SK-N-SH (cell line): ENCODE results near the gene TBXA2R. TPM values are rescaled to one million over a fixed set of nuclear protein-coding genes. Genes with fewer than 3 reads are reported as not detected.

ENCODE experiments used
- CTCF ChIA-PET: fragments of 300-600, 350-600 bp; formaldehyde crosslinking; extraction: SDS; loops from one replicate; lab custom pipeline; 2021; lab: Yijun Ruan, JAX
- POLR2A ChIA-PET: fragments of 350-600 bp; sonication (Branson Sonifier 250); formaldehyde crosslinking; extraction: SDS; loops from one replicate; lab custom pipeline; 2020; ENCODE audit warnings: antibody characterized with exemption, inconsistent platforms; lab: Yijun Ruan, JAX
- DNase-seq: peaks from one replicate; pipeline ENCODE4 v3.0.0; 2012
- H2AFZ ChIP-seq: fragments of 200-600 bp; sonication (generic); 2 replicates; pipeline ENCODE4 v1.8.1; 2016; ENCODE audit warnings: antibody characterized with exemption, mild to moderate bottlenecking, low read depth
- H3F3A ChIP-seq: fragments of 200-600 bp; sonication (generic); replicated peaks from 2 replicates; pipeline ENCODE3; 2016; ENCODE audit warnings: antibody characterized with exemption, mild to moderate bottlenecking; ENCODE audit not compliant: insufficient read depth
- H3K27ac ChIP-seq, 2 experiments: fragments of 200-500 bp in 1 of 2; fragments of 200-600 bp in 1 of 2; sonication (Bioruptor generic) in 1 of 2; sonication (generic), shearing (Covaris generic) in 1 of 2; 2 replicates each; pipeline versions ENCODE4 v1.5.1 to v1.6.1; 2014 to 2016; ENCODE audit warnings: low read depth in 2 of 2, inconsistent platforms in 1 of 2, low read length in 1 of 2, mild to moderate bottlenecking in 1 of 2, mixed read lengths in 1 of 2
- H3K27me3 ChIP-seq: fragments of 200-600 bp; sonication (generic), shearing (Covaris generic); 2 replicates; pipeline ENCODE4 v1.6.1; 2016; ENCODE audit warnings: mixed run types; ENCODE audit not compliant: insufficient read depth
- H3K36me3 ChIP-seq, 2 experiments: fragments of 200-500 bp in 1 of 2; fragments of 200-600 bp in 1 of 2; sonication (Bioruptor generic) in 1 of 2; sonication (generic) in 1 of 2; replicated peaks in 1 of 2; 2 replicates each; pipeline versions ENCODE3 to v1.5.1; 2014 to 2016; ENCODE audit warnings: low read length in 1 of 2, mild to moderate bottlenecking in 1 of 2; ENCODE audit not compliant: insufficient read depth in 2 of 2, control insufficient read depth in 1 of 2
- H3K4me1 ChIP-seq, 2 experiments: fragments of 200-500 bp in 1 of 2; fragments of 200-600 bp in 1 of 2; sonication (Bioruptor generic) in 1 of 2; sonication (generic), shearing (Covaris generic) in 1 of 2; 2 replicates each; pipeline versions ENCODE4 v1.5.1 to v1.6.1; 2014 to 2016; ENCODE audit warnings: low read depth in 1 of 2, low read length in 1 of 2, mixed run types in 1 of 2; ENCODE audit not compliant: insufficient read depth in 2 of 2, control insufficient read depth in 1 of 2
- H3K4me2 ChIP-seq: fragments of 200-600 bp; sonication (generic), shearing (Covaris generic); 2 replicates; pipeline ENCODE4 v1.6.1; 2017; ENCODE audit warnings: mixed run types
- H3K4me3 ChIP-seq, 2 experiments: fragments of 200-500 bp in 1 of 2; fragments of 200-600 bp in 1 of 2; sonication (Bioruptor generic) in 1 of 2; sonication (generic), shearing (Covaris generic) in 1 of 2; 2 replicates each; pipeline versions ENCODE4 v1.5.1 to v1.8.1; 2014 to 2016; ENCODE audit warnings: low read depth in 2 of 2, inconsistent platforms in 1 of 2, low read length in 1 of 2, mild to moderate bottlenecking in 1 of 2, mixed read lengths in 1 of 2, moderate library complexity in 1 of 2
- H3K79me2 ChIP-seq: fragments of 200-600 bp; sonication (generic); 2 replicates; pipeline ENCODE4 v1.8.1; 2017; ENCODE audit warnings: mild to moderate bottlenecking; ENCODE audit not compliant: insufficient read depth
- H3K9ac ChIP-seq: fragments of 200-600 bp; sonication (generic); 2 replicates; pipeline ENCODE4 v1.6.1; 2017; ENCODE audit warnings: mixed run types
- H3K9me2 ChIP-seq: fragments of 200-600 bp; sonication (generic); 2 replicates; pipeline ENCODE4 v1.6.1; 2017; ENCODE audit warnings: mixed run types
- H3K9me3 ChIP-seq: fragments of 200-600 bp; sonication (generic); 2 replicates; pipeline ENCODE4 v1.6.1; 2017; ENCODE audit warnings: mixed run types, mild to moderate bottlenecking, moderate library complexity
- H4K20me1 ChIP-seq: fragments of 200-600 bp; sonication (generic); 2 replicates; pipeline ENCODE4 v1.6.1; 2017; ENCODE audit warnings: mild to moderate bottlenecking, mixed run types; ENCODE audit not compliant: insufficient read depth
- CHD2 ChIP-seq: fragments of 150-350 bp; IDR thresholded peaks from 2 replicates; pipeline ENCODE4 v1.6.1; 2018; ENCODE audit warnings: low read length; ENCODE audit not compliant: partially characterized antibody
- CTCF ChIP-seq: fragments of 200-600 bp; sonication (generic); IDR thresholded peaks from 2 replicates; pipeline ENCODE4 v1.6.1; 2017; ENCODE audit warnings: antibody characterized with exemption, mild to moderate bottlenecking, moderate library complexity
- GABPA ChIP-seq: IDR thresholded peaks from 2 replicates; pipeline ENCODE4 v1.4.0; 2012; ENCODE audit warnings: low read depth, mild to moderate bottlenecking
- GATA2 ChIP-seq: sonication (generic); formaldehyde crosslinking; IDR thresholded peaks from 2 replicates; pipeline ENCODE4 v1.5.0; 2020; ENCODE audit warnings: mild to moderate bottlenecking, missing genetic modification reagents
- IRF3 ChIP-seq: fragments of 150-350 bp; IDR thresholded peaks from 2 replicates; pipeline ENCODE4 v1.6.1; 2016; ENCODE audit warnings: mild to moderate bottlenecking, low read depth, low read length
- MAX ChIP-seq: IDR thresholded peaks from 2 replicates; pipeline ENCODE4 v1.4.0; 2012; ENCODE audit warnings: low read depth
- MEF2A ChIP-seq: IDR thresholded peaks from 2 replicates; pipeline ENCODE4 v1.4.0; 2012; ENCODE audit warnings: low read depth, borderline replicate concordance
- MXI1 ChIP-seq: IDR thresholded peaks from 2 replicates; pipeline ENCODE4 v1.6.1; 2012; ENCODE audit warnings: mild to moderate bottlenecking, low read depth, low read length, improper control_type of control experiment
- NRF1 ChIP-seq: IDR thresholded peaks from 2 replicates; pipeline ENCODE4 v1.6.1; 2012; ENCODE audit warnings: low read depth, mild to moderate bottlenecking, low read length
- PBX3 ChIP-seq: IDR thresholded peaks from 2 replicates; pipeline ENCODE4; 2012
- REST ChIP-seq: IDR thresholded peaks from 2 replicates; pipeline ENCODE4 v1.6.1; 2012; ENCODE audit warnings: mild to moderate bottlenecking, low read depth, low read length, moderate library complexity
- SIN3A ChIP-seq: IDR thresholded peaks from 2 replicates; pipeline ENCODE4 v1.6.1; 2012; ENCODE audit warnings: low read depth, mild to moderate bottlenecking, low read length, moderate library complexity, borderline replicate concordance
- SMC3 ChIP-seq: IDR thresholded peaks from 2 replicates; pipeline ENCODE4 v1.6.1; 2012; ENCODE audit warnings: low read depth, low read length, improper control_type of control experiment
- TAF1 ChIP-seq: IDR thresholded peaks from 2 replicates; pipeline ENCODE4 v1.6.1; 2012; ENCODE audit warnings: low read depth, mild to moderate bottlenecking, low read length, moderate library complexity, borderline replicate concordance
- USF2 ChIP-seq: fragments of 150-350 bp; IDR thresholded peaks from 2 replicates; pipeline ENCODE4 v1.6.1; 2017; ENCODE audit warnings: antibody characterized with exemption, low read length, low read depth, borderline replicate concordance
- WGBS: methylation state at CpG from one replicate; pipeline ENCODE4 v1.1.6; 2017; ENCODE audit warnings: low lambda C conversion rate; 5-methylcytosine and 5-hydroxymethylcytosine counted together
- polyA plus RNA-seq, 3 experiments: library from polyadenylated mRNA; depleted of rRNA; stranded (reverse); fragments of >200 nt; gene quantifications; 2 replicates each; pipeline ENCODE4 v1.2.3, GENCODE V29; 2012

The TBXA2R gene
- polyA plus RNA-seq, 1 of the 3 experiments (the other 2 are of a cell fraction): 0.92 TPM

GRCh38 chr19:3643674-3644313 lies 37.1 kb upstream of the TBXA2R start:
- no peak overlapping the region for H3K9ac ChIP-seq
- TF ChIP-seq SIN3A (no peak), REST (no peak), MXI1 (no peak), PBX3 (no peak), TAF1 (no peak), NRF1 (no peak), USF2 (no peak), MAX (no peak), GATA2 (no peak), CTCF (no peak), IRF3 (no peak), CHD2 (no peak), GABPA (no peak), MEF2A (no peak), SMC3 (no peak)
- no peaks in the 10 kb centered on the region for H3F3A ChIP-seq
- no peaks in the 10 kb centered on the region for H3K79me2 ChIP-seq
- H4K20me1 ChIP-seq: no peaks in the 10 kb centered on the region
- DNase-seq: no peak
- H3K9me3 ChIP-seq: no peaks in the 10 kb centered on the region
- H3K4me1 ChIP-seq: no peaks in the 10 kb centered on the region
- POLR2A ChIA-PET: no interaction called here
- WGBS: 95% methylated on average over 19 of the region's 28 CpGs
- no peak overlapping the region for H3K4me3 ChIP-seq
- no peak overlapping the region for H3K27ac ChIP-seq
- CTCF ChIA-PET: interaction anchor here (0.9 to 1.3 kb wide), 3 partner anchors 11 to 75 kb away, joined by 3 to 4 read pairs (median 4); no protein-coding TSS in a partner anchor
- H3K9me2 ChIP-seq: no peaks in the 10 kb centered on the region
- H3K4me2 ChIP-seq: no peak overlapping the region
- H3K27me3 ChIP-seq: no peaks in the 10 kb centered on the region
- no peak overlapping the region for H2AFZ ChIP-seq
- peaks cover 0 to 14% of the 10 kb centered on the region in 2 experiments for H3K36me3 ChIP-seq
